Measurements from ENCODE around the gene SLC6A11.

Gene SLC6A11

DNA sequence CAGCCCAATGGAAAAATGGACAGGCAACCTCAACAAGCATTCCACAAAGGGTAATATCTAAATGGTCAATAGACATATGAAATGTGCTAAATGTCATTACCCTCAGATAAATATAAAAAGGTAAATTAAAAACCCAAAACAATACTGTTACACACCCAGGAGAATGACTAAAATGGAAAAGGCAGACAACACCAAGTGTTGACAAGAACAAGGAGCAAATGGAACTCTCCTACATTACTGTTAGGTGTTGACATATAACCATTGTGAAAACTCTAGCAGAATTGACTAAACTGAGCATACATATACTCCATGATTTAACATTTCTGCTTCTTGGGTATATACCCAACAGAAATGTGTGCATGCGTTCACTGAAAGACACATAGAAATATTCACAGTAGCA is 25.3 kb upstream of the SLC6A11 start:
- DNase-seq (ENCODE audit: low spot score), result no peak

DNA sequence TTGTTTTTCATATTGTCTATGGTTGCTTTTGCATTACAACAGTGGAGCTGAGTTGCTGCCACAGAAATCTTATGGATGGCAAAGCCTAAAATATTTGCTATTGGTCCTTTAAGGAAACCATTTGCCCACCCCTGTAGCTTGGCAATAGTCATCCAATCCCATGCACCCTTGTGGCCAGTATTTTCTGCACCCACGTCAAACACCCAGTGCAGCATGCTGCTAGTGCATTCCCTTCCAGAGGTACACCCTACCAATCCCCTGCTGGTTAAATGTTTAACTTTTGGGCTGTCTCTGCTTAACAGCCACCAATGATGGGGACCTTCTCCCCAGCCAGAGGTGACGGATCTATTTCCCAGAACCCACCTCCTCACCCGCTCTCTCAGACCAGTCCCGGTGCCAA is 23.8 kb upstream of the SLC6A11 start:
- no peak for DNase-seq (ENCODE audit: low spot score)

DNA sequence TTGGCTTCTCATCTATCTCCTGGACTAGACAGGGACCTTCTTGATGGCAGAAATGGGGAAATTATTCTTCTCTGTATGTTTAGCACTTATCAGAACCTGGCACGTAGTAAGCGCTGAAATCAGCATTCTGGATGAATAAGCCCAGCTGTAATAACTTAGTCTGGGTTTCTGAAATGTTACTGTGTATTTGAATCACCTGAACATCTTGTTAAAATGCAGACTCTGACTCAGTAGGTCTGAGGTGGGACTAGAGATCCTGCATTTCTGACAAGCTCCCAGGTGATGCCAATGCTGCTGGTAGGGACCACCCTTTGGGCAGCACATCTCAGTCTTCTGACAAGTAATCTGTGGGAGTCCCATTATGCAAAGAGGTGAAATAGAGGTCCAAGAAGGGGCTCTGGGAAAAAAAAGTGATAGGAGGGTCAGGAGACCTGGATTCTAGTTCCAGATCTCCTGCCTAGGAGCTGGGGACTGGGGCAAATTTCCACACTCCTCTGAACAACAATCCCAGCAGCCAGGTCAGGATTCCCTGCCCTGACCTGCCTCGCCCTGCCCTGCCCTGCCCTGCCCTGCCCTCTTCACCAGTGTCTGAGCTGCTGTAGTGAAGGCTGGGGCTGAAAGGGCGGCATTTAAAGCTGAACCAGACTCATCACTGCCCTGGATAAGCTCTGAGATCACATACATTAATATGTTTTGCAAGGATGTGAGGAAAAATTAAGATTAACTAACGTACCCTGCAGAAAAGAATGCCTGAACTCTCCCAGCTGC is 17.2 kb upstream of the SLC6A11 start:
- no peak for DNase-seq (ENCODE audit: low spot score)

DNA sequence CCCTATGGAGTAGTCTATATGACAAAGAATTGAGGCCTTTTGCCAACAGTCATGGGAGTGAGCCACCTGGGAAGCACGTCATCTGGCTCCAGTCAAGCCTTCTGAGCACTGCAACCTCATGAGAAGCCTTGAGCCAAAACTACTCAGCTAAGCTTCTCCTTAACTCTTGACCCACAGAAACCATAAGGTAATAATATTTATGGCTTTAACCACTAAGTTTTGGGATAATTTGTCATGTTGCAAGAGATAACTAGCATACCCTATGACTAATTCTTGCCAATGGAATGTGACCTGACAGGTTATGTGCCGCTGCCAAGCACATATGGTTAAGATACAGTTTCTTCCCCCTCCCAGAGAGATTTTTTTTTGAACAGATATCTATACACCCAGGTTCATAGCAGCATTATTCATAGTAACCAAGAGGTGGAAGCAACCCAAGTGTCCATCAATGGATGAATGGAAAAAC is 11.8 kb upstream of the SLC6A11 start:
- DNase-seq (ENCODE audit: low spot score), result no peak

DNA sequence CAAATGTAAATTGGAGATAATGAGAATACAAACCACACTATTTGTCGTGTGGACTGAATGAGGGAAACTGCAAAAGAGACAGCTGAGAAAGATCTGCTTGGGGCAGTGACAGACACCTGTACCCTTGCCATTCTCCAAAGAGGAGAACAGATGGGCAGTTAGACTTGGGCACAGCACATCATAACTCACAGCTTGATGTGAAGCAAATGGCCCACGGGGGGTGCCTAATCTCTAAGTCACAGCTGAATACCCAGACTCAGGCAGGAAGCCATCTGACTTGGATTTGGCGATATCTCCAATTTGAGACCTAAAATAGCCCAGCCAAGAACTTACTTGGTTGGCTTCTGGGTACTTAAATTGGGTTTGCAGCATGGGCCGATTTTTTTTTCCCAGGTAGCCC is 10.0 kb upstream of the SLC6A11 start:
- DNase-seq (ENCODE audit: low spot score), result peak; percentile 12

DNA sequence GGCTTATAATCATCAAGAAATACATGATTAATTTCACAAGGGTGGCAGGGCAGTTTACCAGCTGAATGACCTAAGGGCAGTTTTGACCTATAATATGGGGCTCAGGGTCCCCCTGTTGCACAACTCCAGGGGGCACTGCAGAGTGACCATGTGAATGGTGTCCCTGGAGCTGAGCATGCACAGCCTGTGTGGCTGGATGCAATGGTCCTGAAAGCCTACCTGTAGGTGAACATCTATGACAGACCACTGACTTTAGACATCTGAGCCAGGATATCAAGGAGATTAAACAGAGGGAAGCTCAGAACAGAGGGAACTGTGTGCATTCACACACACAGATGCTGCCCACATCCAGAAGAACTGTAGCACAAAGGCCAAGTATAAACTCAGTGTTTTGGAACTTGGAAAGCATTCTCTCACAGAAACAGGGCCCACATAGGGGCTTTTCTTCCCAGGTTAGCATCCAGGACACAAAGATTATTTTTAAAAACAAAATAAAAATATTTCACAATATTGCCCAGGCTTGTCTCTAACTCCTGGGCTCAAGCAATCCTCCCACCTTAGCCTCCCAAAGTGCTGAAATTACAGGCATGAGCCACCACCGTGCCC is 7.8 kb upstream of the SLC6A11 start:
- no peak for DNase-seq (ENCODE audit: low spot score)

- no peak for DNase-seq (ENCODE audit: low spot score)
Measured at GRCh38 chr3:10808974-10809373, 7.1 kb upstream of the SLC6A11 start.

GRCh38 chr3:10810376-10810775 is 5.7 kb upstream of the SLC6A11 start:
- no peak for DNase-seq (ENCODE audit: low spot score)

DNA sequence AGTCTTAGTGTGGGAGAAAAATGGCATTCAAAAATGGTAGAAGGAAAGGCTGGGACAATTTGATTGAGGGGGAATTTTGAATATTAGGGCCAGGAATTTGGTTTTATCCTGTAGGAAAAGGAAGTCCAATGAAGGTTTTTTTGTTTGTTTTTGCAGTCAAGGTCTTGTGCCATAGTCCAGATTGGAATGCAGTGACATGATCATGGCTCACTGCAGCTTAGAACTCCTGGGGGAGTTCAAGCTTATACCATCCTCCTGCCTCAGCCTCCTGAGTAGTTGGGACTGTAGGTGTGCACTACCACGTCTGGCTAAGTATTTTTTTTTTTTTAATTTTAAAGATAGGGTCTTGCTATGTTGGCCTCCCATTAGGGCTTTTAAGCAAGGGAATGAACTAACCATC is 2.6 kb upstream of the SLC6A11 start:
- no peak for DNase-seq (ENCODE audit: low spot score)

- DNase-seq (ENCODE audit: low spot score), result no peak
Measured at GRCh38 chr3:10814623-10815022, 1.4 kb upstream of the SLC6A11 start.

GRCh38 chr3:10815487-10815886 is 541 bp upstream of the SLC6A11 start:
- DNase-seq (ENCODE audit: low spot score), result no peak

- no peak for DNase-seq (ENCODE audit: low spot score)
Measured at GRCh38 chr3:10816863-10817253, 830 bp downstream of the SLC6A11 start.

DNA sequence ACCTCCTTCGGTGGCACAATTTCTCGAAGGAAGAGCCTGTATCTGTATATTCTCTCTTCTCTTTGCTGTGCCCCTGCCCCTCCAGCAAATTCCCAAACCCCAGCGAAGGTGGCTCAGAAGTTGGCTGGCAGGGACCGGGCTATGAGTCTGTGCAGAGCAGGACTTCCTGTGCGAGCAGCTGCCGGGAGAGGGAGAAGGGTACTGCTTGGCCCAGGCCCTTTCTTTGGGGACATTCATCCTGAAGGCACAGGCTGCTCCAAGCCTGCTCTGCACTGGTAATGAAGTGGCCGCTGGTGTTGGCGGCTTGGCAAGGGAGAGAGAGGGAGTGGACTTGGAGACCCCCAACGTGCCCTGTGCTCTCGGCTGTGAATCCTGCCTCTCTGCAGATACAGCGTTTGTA is 1.5 kb downstream of the SLC6A11 start:
- peak; percentile 9 for DNase-seq (ENCODE audit: low spot score)

GRCh38 chr3:10822055-10822454 is 6.0 kb downstream of the SLC6A11 start:
- DNase-seq (ENCODE audit: low spot score), result no peak

GRCh38 chr3:10822708-10823515 is 6.9 kb downstream of the SLC6A11 start:
- DNase-seq (ENCODE audit: low spot score), result no peak

DNA sequence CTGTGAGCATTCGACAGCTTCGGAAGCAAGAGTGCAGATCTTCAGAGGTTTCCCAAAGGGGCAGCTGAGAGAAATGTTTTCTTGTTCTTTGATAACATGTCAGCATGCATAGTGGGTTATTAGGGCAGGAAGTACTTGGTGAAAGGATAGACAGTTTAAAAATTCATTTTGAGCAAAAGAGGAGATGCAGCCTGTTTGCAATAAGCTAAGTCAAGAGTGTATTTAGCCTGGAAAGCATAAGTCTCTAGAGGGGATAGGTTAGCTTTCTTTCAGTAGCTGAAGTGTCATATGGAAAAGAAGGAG is 7.4 kb downstream of the SLC6A11 start:
- no peak for DNase-seq (ENCODE audit: low spot score)

DNA sequence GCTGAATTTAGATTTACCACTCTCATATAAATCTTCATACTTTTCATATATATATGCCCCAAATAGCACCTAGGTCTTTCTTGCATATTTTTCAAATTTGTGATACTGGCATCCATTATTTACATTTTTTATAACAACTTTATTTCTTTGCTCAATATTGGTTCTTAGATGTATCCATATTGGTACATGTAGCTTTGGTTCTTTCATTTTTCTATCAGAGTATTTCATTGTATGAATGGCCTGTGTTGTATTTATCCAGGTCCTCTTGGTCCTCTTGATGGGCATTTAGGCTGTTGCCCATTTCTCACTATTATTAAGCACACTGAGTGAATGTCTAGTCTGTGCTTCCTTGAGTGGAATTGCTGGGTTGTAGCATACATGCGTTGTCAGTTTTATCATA is 8.4 kb downstream of the SLC6A11 start:
- no peak for DNase-seq (ENCODE audit: low spot score)

- DNase-seq (ENCODE audit: low spot score), result no peak
Measured at GRCh38 chr3:10833855-10834414, 17.9 kb downstream of the SLC6A11 start.

DNA sequence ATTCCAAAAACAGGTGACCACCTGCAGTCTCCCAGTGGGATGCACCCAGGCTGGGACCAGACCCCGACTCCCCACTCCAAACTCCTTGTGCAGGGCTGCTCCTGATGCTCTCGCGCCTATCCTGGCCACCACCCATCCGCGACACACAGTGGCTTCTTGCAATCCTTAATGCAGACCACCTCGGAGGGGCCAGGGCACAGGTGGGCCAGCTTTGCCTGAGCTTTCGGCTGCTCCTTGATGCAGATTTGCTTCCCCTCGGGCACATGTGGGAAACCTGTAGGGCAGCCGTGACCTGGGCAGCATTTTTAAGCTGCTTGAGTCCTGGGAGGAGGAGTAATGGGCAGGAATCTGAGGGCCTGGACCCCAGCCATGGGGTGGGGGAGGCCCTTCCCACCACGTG is 18.9 kb downstream of the SLC6A11 start:
- DNase-seq (ENCODE audit: low spot score), result no peak

DNA sequence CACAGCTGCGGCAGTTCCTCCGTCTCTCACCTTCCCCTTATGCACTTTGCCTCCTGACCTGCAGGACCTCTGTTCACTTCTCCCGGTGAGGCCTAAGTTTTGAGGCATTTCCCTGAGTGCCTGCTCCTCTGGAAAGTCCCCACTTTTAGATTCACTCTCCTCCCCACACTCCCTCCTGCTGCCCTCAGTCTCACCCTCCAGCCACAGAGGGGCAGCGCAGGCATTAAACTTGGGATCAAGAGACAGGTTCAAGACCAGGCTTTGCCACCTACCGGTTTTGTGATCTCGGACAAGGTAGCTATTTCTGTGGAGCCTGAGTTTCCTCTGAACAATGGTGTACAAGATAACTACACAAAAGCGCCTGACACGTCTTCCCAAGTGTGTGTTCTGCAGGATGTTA is 19.4 kb downstream of the SLC6A11 start:
- no peak for DNase-seq (ENCODE audit: low spot score)

- no peak for DNase-seq (ENCODE audit: low spot score)
Measured at GRCh38 chr3:10836676-10837075, 20.6 kb downstream of the SLC6A11 start.

- peak; percentile 17 for DNase-seq (ENCODE audit: low spot score)
Measured at GRCh38 chr3:10837849-10838248, 21.8 kb downstream of the SLC6A11 start.

GRCh38 chr3:10839167-10839566 is 23.1 kb downstream of the SLC6A11 start:
- DNase-seq (ENCODE audit: low spot score), result no peak

Measured in pons (tissue), 1 donor.